GM18951 (cell line): Measurements from ENCODE around the gene CASS4.

Source experiments
- POLR2A ChIP-seq: IDR thresholded peaks from 4 replicates; pipeline ENCODE4 v1.6.1; 2011; ENCODE audit warnings: mild to moderate bottlenecking; ENCODE audit not compliant: insufficient read length, insufficient read depth; ENCODE audit errors: extremely low read depth
- in situ Hi-C: fragments of 300-500 bp; cut with MboI; formaldehyde crosslinking; loops from one replicate; pipeline ENCODE4 v1.12.0; 2022; ENCODE audit warnings: low sequenced_read_pairs, mixed read lengths, inconsistent platforms; ENCODE audit not compliant: unreplicated experiment

CASS4 gene

GRCh38 chr20:56420940-56421688 is 9.1 kb downstream of the CASS4 start:
- in situ Hi-C loops, result no loop called here
- TF ChIP-seq POLR2A, result no peak

GRCh38 chr20:56422076-56422823 is 10.2 kb downstream of the CASS4 start:
- no peak for TF ChIP-seq POLR2A
- in situ Hi-C loops, result no loop called here

- in situ Hi-C loops, result no loop called here
- no peak for TF ChIP-seq POLR2A
These were observed 10.7 kb downstream of the CASS4 start for GRCh38 chr20:56422824-56423189.

GRCh38 chr20:56423211-56423610 is 11.2 kb downstream of the CASS4 start:
- in situ Hi-C loops, result no loop called here
- no peak for TF ChIP-seq POLR2A

GRCh38 chr20:56423886-56424285 is 11.8 kb downstream of the CASS4 start:
- in situ Hi-C loops, result no loop called here
- no peak for TF ChIP-seq POLR2A

- in situ Hi-C loops, result no loop called here
- no peak for TF ChIP-seq POLR2A
These were observed 12.9 kb downstream of the CASS4 start for GRCh38 chr20:56424931-56425330.

- in situ Hi-C loops, result no loop called here
- no peak for TF ChIP-seq POLR2A
These were observed 14.0 kb downstream of the CASS4 start for GRCh38 chr20:56426026-56426425.

- TF ChIP-seq POLR2A, result no peak
- in situ Hi-C loops, result no loop called here
These were observed 14.9 kb downstream of the CASS4 start for GRCh38 chr20:56426926-56427325.

- no peak for TF ChIP-seq POLR2A
- in situ Hi-C loops, result no loop called here
These were observed 15.7 kb downstream of the CASS4 start for GRCh38 chr20:56427797-56428196.

GRCh38 chr20:56428410-56428809 is 16.4 kb downstream of the CASS4 start:
- in situ Hi-C loops, result no loop called here
- no peak for TF ChIP-seq POLR2A

GRCh38 chr20:56428881-56429280 is 16.8 kb downstream of the CASS4 start:
- no peak for TF ChIP-seq POLR2A
- in situ Hi-C loops, result no loop called here

GRCh38 chr20:56429502-56429901 is 17.4 kb downstream of the CASS4 start:
- no peak for TF ChIP-seq POLR2A
- in situ Hi-C loops, result no loop called here

GRCh38 chr20:56429941-56430340 is 17.9 kb downstream of the CASS4 start:
- no peak for TF ChIP-seq POLR2A
- in situ Hi-C loops, result no loop called here

- in situ Hi-C loops, result no loop called here
- no peak for TF ChIP-seq POLR2A
These were observed 18.4 kb downstream of the CASS4 start for GRCh38 chr20:56430461-56430860.

- no peak for TF ChIP-seq POLR2A
- in situ Hi-C loops, result no loop called here
These were observed 18.9 kb downstream of the CASS4 start for GRCh38 chr20:56430957-56431356.

- no peak for TF ChIP-seq POLR2A
- in situ Hi-C loops, result no loop called here
These were observed 19.4 kb downstream of the CASS4 start for GRCh38 chr20:56431471-56431870.
